B cell (primary cell): ENCODE data around the gene UBR4. TPM values are rescaled to one million over a fixed set of nuclear protein-coding genes. Genes with fewer than 3 reads are reported as not detected.

Experiments
- ATAC-seq: fragments of 200-7000 bp; cut with Tn5 transposase; one replicate; pipeline ENCODE4 v1.10.0; 2021; ENCODE audit warnings: low read depth, mild to moderate bottlenecking, moderate number of reproducible peaks, moderate library complexity
- CTCF ChIA-PET: fragments of 350-600 bp; sonication (Branson Sonifier 250); formaldehyde crosslinking; loops from one replicate; lab custom pipeline; 2021; ENCODE audit warnings: antibody characterized with exemption, inconsistent platforms; lab: Charles Lee
- POLR2A ChIA-PET: fragments of 350-600 bp; sonication (Branson Sonifier 250); formaldehyde crosslinking; loops from one replicate; lab custom pipeline; 2021; ENCODE audit warnings: antibody characterized with exemption; lab: Charles Lee
- DNase-seq: peaks from one replicate; pipeline ENCODE4 v3.0.0; 2013
- H2AFZ ChIP-seq: 2 replicates; pipeline ENCODE4 v1.6.1; 2012; ENCODE audit warnings: mild to moderate bottlenecking, low read depth, low read length; ENCODE audit not compliant: insufficient read depth, poor library complexity, severe bottlenecking
- H3K27ac ChIP-seq, 2 donors: 1 replicate in 1 of 2; 2 replicates in 1 of 2; pipeline ENCODE4 v1.5.1; 2012 to 2013; ENCODE audit warnings: low read length in 2 of 2, mild to moderate bottlenecking in 2 of 2, moderate library complexity in 1 of 2
- H3K27me3 ChIP-seq, 4 experiments: fragments of 200-600 bp in 1 of 4; sonication (generic) in 1 of 4; replicated peaks in 1 of 4; 1 replicate in 2 of 4; 2 replicates in 2 of 4; pipeline versions ENCODE4 v1.6.1 to v1.7.0; 2013 to 2016; ENCODE audit warnings: low read length in 3 of 4, mild to moderate bottlenecking in 2 of 4, mixed read lengths in 1 of 4, moderate library complexity in 1 of 4; ENCODE audit not compliant: insufficient read depth in 4 of 4, control insufficient read depth in 3 of 4; ENCODE audit errors: control extremely low read depth in 1 of 4
- H3K36me3 ChIP-seq, 2 experiments: replicated peaks in 1 of 2; 1 replicate in 1 of 2; 2 replicates in 1 of 2; pipeline versions ENCODE4 v1.6.1 to v1.7.1; 2013; ENCODE audit warnings: low read length in 1 of 2; ENCODE audit not compliant: insufficient read depth in 2 of 2, control insufficient read depth in 1 of 2; ENCODE audit errors: control extremely low read depth in 1 of 2, extremely low read depth in 1 of 2
- H3K4me1 ChIP-seq, 2 donors: fragments of 200-600 bp in 1 of 2; sonication (generic) in 1 of 2; 1 replicate in 1 of 2; 2 replicates in 1 of 2; pipeline versions ENCODE4 v1.5.1 to v1.6.1; 2013 to 2017; ENCODE audit warnings: low read length in 2 of 2; ENCODE audit not compliant: control insufficient read depth in 2 of 2, insufficient read depth in 2 of 2
- H3K4me2 ChIP-seq: replicated peaks from 2 replicates; pipeline ENCODE3; 2012; ENCODE audit warnings: mild to moderate bottlenecking, low read depth, low read length; ENCODE audit not compliant: poor library complexity, severe bottlenecking
- H3K4me3 ChIP-seq, 5 experiments: fragments of 200-600 bp in 1 of 5; sonication (generic) in 1 of 5; 1 replicate in 3 of 5; 2 replicates in 2 of 5; pipeline versions ENCODE4 v1.5.1 to v1.7.0; 2011 to 2016; ENCODE audit warnings: low read length in 4 of 5, mild to moderate bottlenecking in 4 of 5, low read depth in 2 of 5, control low read depth in 1 of 5, moderate library complexity in 1 of 5; ENCODE audit not compliant: insufficient read depth in 1 of 5; ENCODE audit errors: control extremely low read depth in 1 of 5, extremely low read depth in 1 of 5
- H3K79me2 ChIP-seq: fragments of 200-600 bp; sonication (generic); one replicate; pipeline ENCODE4 v1.6.0; 2016; ENCODE audit warnings: low read length; ENCODE audit not compliant: control insufficient read depth, insufficient read depth
- H3K9ac ChIP-seq: fragments of 200-600 bp; sonication (generic); 2 replicates; pipeline ENCODE4 v1.6.1; 2017; ENCODE audit warnings: mild to moderate bottlenecking, low read length, moderate library complexity
- H3K9me3 ChIP-seq, 3 donors: one replicate each; pipeline versions ENCODE4 v1.6.1 to v1.7.1; 2013; ENCODE audit warnings: low read length in 2 of 3; ENCODE audit not compliant: control insufficient read depth in 2 of 3, insufficient read depth in 1 of 3; ENCODE audit errors: control extremely low read depth in 1 of 3
- H4K20me1 ChIP-seq: 2 replicates; pipeline ENCODE4 v1.6.0; 2012; ENCODE audit warnings: mild to moderate bottlenecking, low read length; ENCODE audit not compliant: insufficient read depth, control insufficient read depth, poor library complexity, severe bottlenecking
- H3K27ac Mint-ChIP-seq: one replicate; pipeline ENCODE4 v1.8.0; 2021; ENCODE audit warnings: mixed read lengths
- H3K27me3 Mint-ChIP-seq: one replicate; pipeline ENCODE4 v1.8.0; 2021; ENCODE audit warnings: mixed read lengths
- H3K4me1 Mint-ChIP-seq: one replicate; pipeline ENCODE4 v1.8.0; 2021; ENCODE audit warnings: mixed read lengths
- H3K4me3 Mint-ChIP-seq: one replicate; pipeline ENCODE4 v1.8.0; 2021; ENCODE audit warnings: mixed read lengths
- H3K9me3 Mint-ChIP-seq: one replicate; pipeline ENCODE4 v1.8.0; 2022; ENCODE audit warnings: mixed read lengths; ENCODE audit not compliant: insufficient read depth
- CTCF ChIP-seq: fragments of 200-600 bp; IDR thresholded peaks from one replicate; pipeline ENCODE4 v1.8.0; 2022; ENCODE audit warnings: antibody characterized with exemption, mild to moderate bottlenecking
- EZH2 ChIP-seq: IDR thresholded peaks from 2 replicates; pipeline ENCODE4 v1.6.1; 2012; ENCODE audit warnings: borderline replicate concordance, low read depth, mild to moderate bottlenecking, moderate library complexity, low read length; ENCODE audit not compliant: insufficient read depth, poor library complexity, severe bottlenecking
- WGBS: methylation state at CpG from one replicate; pipeline ENCODE4 v1.1.5; 2013; ENCODE audit warnings: missing lambda C conversion rate; ENCODE audit not compliant: insufficient coverage; 5-methylcytosine and 5-hydroxymethylcytosine counted together
- intact Hi-C: fragments of 100-400 bp; cut with micrococcal nuclease; formaldehyde crosslinking; loops from one replicate; pipeline ENCODE4 v1.10.0; 2022
- polyA plus RNA-seq: library from polyadenylated mRNA; depleted of rRNA; stranded (reverse); fragments of >200 nt; gene quantifications from 2 replicates; pipeline ENCODE4 v1.2.3, GENCODE V29; 2012
- total RNA-seq, 2 donors: library from RNA; stranded (reverse); fragments of 120-200 nt in 1 of 2; gene quantifications; 1 replicate in 1 of 2; 2 replicates in 1 of 2; pipeline versions ENCODE4 v1.2.3 to v1.2.4, GENCODE V29; 2013 to 2022

UBR4 gene
- total and polyA plus RNA-seq, 2 donors (not counting 1 experiment from before 2014, with no cell fraction given): 90.0 to 190 TPM

GRCh38 chr1:19032413-19032695 is 177.7 kb downstream of the UBR4 start:
- no peak overlapping the region for H3K9ac ChIP-seq
- H3K27ac Mint-ChIP-seq: no peak overlapping the region
- TF ChIP-seq EZH2: no peak
- no peak for TF ChIP-seq CTCF

DNA sequence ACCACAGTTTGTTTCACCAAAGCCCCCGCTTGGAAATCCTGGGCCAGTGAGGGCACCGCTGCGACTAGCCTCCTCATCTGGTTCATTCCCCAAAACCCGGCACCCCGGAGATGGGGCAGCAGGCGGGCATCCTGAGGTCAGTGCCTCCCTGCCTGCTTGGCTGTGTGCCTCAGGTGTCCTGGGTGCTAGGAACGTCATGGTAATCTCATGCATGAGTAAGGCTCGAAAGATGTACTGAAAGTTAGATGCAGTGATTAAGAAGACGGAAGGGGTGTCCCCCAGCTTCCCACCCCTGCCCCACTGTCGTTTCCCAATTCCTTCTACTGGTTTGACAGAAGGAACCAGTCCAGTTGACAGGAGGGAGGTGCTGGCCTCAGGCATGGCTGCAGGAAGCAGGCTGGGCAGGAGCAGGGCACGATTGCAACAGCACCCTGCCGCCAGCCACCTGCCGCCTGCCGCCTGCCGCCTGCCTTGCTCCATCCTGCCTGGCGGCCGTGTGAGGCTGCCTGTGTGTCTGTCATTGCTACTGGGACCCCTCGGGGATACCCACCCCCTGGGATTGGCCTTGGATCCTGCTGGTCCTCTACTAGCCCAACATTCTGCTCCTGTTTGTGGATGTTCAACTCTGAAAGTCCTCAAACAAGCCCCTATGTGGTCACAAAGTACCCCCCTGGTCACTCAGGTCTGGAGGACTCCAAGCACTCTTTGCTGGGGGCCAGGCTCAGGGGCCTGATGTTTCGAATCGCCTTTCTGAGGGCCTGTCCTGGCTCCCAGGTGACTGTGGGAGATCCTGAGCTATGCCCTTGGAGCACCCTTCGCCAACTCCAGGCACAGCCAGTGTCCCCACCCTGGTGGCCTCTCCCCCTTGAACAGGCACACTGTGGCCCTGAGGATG is 180.6 kb downstream of the UBR4 start:
- POLR2A ChIA-PET: no interaction called here
- Histone ChIP-seq H3K27ac (no peak overlapping the region), H3K4me1 (no peaks in the 10 kb centered on the region), H3K36me3 (no peaks in the 10 kb centered on the region), H2AFZ (no peak overlapping the region), H3K9ac (no peak overlapping the region), H4K20me1 (no peaks in the 10 kb centered on the region), H3K9me3 (peaks cover 0 to 4% (median 1%) of the 10 kb centered on the region in 3 donors), H3K79me2 (no peaks in the 10 kb centered on the region), H3K4me2 (no peak overlapping the region), H3K4me3 (no peak overlapping the region), H3K27me3 (peaks cover 0 to 21% (median 2%) of the 10 kb centered on the region in 4 experiments)
- TF ChIP-seq EZH2: no peak
- TF ChIP-seq CTCF: no peak
- H3K4me1 Mint-ChIP-seq: no peaks in the 10 kb centered on the region
- no peak for ATAC-seq
- H3K9me3 Mint-ChIP-seq: no peaks in the 10 kb centered on the region
- H3K4me3 Mint-ChIP-seq: no peak overlapping the region
- CTCF ChIA-PET: no interaction called here
- intact Hi-C loops: no loop called here
- peaks cover 34% of the 10 kb centered on the region for H3K27me3 Mint-ChIP-seq
- 58% methylated on average over 18 of the region's 21 CpGs for WGBS
- no peak overlapping the region for H3K27ac Mint-ChIP-seq
- no peak for DNase-seq

More at GRCh38 chr1:19032413-19032695, 177.7 kb downstream of the UBR4 start:
- peaks cover 19% of the 10 kb centered on the region for H3K27me3 Mint-ChIP-seq
- peaks cover 0 to 21% (median 0%) of the 10 kb centered on the region in 4 experiments for H3K27me3 ChIP-seq
- H3K4me1 ChIP-seq: no peaks in the 10 kb centered on the region
- H3K9me3 ChIP-seq: no peaks in the 10 kb centered on the region
- no peak overlapping the region for H3K4me3 Mint-ChIP-seq
- H3K4me2 ChIP-seq: no peak overlapping the region
- no peak overlapping the region for H3K4me3 ChIP-seq
- no peaks in the 10 kb centered on the region for H4K20me1 ChIP-seq
- H3K36me3 ChIP-seq: no peaks in the 10 kb centered on the region
- no peak overlapping the region for H2AFZ ChIP-seq
- H3K27ac ChIP-seq: no peak overlapping the region
- intact Hi-C loops: no loop called here
- H3K79me2 ChIP-seq: no peaks in the 10 kb centered on the region
- WGBS: 98% methylated on average over 5 of the region's 5 CpGs
- ChIA-PET CTCF (no interaction called here), POLR2A (no interaction called here)
- H3K4me1 Mint-ChIP-seq: no peaks in the 10 kb centered on the region
- no peaks in the 10 kb centered on the region for H3K9me3 Mint-ChIP-seq
- no peak for ATAC-seq
- DNase-seq: no peak
